SK-N-SH treated with all-trans-retinoic acid at 6 μM for 48 hours (cell line): Measurements from ENCODE around the gene BMF.

Experiments
- ATAC-seq: fragments of 200-7000 bp; cut with Tn5 transposase; 3 replicates; pipeline ENCODE4 v1.9.1; 2020; ENCODE audit warnings: mild to moderate bottlenecking, moderate library complexity
- ARNTL ChIP-seq: fragments of 450-650 bp; formaldehyde crosslinking; IDR thresholded peaks from 2 replicates; pipeline ENCODE4 v1.5.0; 2020; ENCODE audit warnings: low read depth, mild to moderate bottlenecking, moderate library complexity, borderline replicate concordance
- BACH2 ChIP-seq: fragments of 250-450 bp; sonication (Bioruptor Pico); IDR thresholded peaks from 2 replicates; pipeline ENCODE4 v1.9.0; 2021; ENCODE audit warnings: mild to moderate bottlenecking, borderline replicate concordance
- ISL1 ChIP-seq: fragments of 250-450 bp; sonication (Bioruptor Pico); IDR thresholded peaks from 2 replicates; pipeline ENCODE4 v2.1.2; 2022; ENCODE audit warnings: mild to moderate bottlenecking, moderate library complexity
- OSR1 ChIP-seq: fragments of 250-450 bp; sonication (Bioruptor Pico); IDR thresholded peaks from 2 replicates; pipeline ENCODE4 v1.8.0; 2022; ENCODE audit warnings: moderate library complexity, mild to moderate bottlenecking, inconsistent platforms
- PPARA ChIP-seq: fragments of 250-450 bp; sonication (Bioruptor Pico); IDR thresholded peaks from 2 replicates; pipeline ENCODE4 v1.5.0; 2020; ENCODE audit warnings: mild to moderate bottlenecking, borderline replicate concordance
- SNAI2 ChIP-seq: fragments of 250-450 bp; sonication (Bioruptor Pico); IDR thresholded peaks from 2 replicates; pipeline ENCODE4 v1.5.0; 2020; ENCODE audit warnings: mild to moderate bottlenecking, moderate library complexity
- TCF4 ChIP-seq: fragments of 250-450 bp; sonication (Bioruptor Pico); IDR thresholded peaks from 2 replicates; pipeline ENCODE4 v1.8.0; 2021; ENCODE audit warnings: mild to moderate bottlenecking, moderate library complexity, borderline replicate concordance
- TOX ChIP-seq: fragments of 250-450 bp; sonication (Bioruptor Pico); IDR thresholded peaks from 2 replicates; pipeline ENCODE4 v1.8.0; 2021; ENCODE audit warnings: mild to moderate bottlenecking, moderate library complexity, borderline replicate concordance
- ZC3H10 ChIP-seq: fragments of 250-450 bp; sonication (Bioruptor Pico); IDR thresholded peaks from 2 replicates; pipeline ENCODE4 v1.5.1; 2021; ENCODE audit warnings: mild to moderate bottlenecking, moderate library complexity
- ZFP3 ChIP-seq: fragments of 250-450 bp; sonication (Bioruptor Pico); IDR thresholded peaks from 2 replicates; pipeline ENCODE4 v1.5.0; 2020; ENCODE audit warnings: mild to moderate bottlenecking, moderate library complexity
- ZFP30 ChIP-seq: fragments of 450-650 bp; formaldehyde crosslinking; IDR thresholded peaks from 2 replicates; pipeline ENCODE4 v1.5.0; 2022; ENCODE audit warnings: mild to moderate bottlenecking, moderate library complexity
- ZNF565 ChIP-seq: fragments of 450-650 bp; formaldehyde crosslinking; conservative IDR thresholded peaks from 2 replicates; pipeline ENCODE4 v1.5.0; 2020; ENCODE audit warnings: low read depth, mild to moderate bottlenecking, moderate library complexity
- ZNF70 ChIP-seq: fragments of 450-650 bp; formaldehyde crosslinking; IDR thresholded peaks from 2 replicates; pipeline ENCODE4 v1.5.0; 2020; ENCODE audit warnings: mild to moderate bottlenecking, moderate library complexity
- ZNF8 ChIP-seq: fragments of 450-650 bp; formaldehyde crosslinking; IDR thresholded peaks from 2 replicates; pipeline ENCODE4 v1.5.0; 2020; ENCODE audit warnings: mild to moderate bottlenecking, moderate library complexity
- TF ChIP-seq, protein P1 (sequence below): fragments of 250-450 bp; sonication (Bioruptor Pico); IDR thresholded peaks from 2 replicates; pipeline ENCODE4 v1.5.1; 2021; ENCODE audit warnings: mild to moderate bottlenecking, moderate library complexity
- TF ChIP-seq, protein P2 (sequence below): fragments of 250-450 bp; sonication (Bioruptor Pico); IDR thresholded peaks from 2 replicates; pipeline ENCODE4 v1.8.0; 2021; ENCODE audit warnings: low read depth, mild to moderate bottlenecking, moderate library complexity, borderline replicate concordance
- TF ChIP-seq, protein P3 (sequence below): fragments of 250-450 bp; sonication (Bioruptor Pico); IDR thresholded peaks from 2 replicates; pipeline ENCODE4 v1.8.0; 2020; ENCODE audit warnings: mild to moderate bottlenecking, moderate library complexity, borderline replicate concordance
- TF ChIP-seq, protein P4 (sequence below): fragments of 250-450 bp; sonication (Bioruptor Pico); IDR thresholded peaks from 2 replicates; pipeline ENCODE4 v1.5.1; 2020; ENCODE audit warnings: low read depth, mild to moderate bottlenecking, moderate library complexity

The BMF gene

DNA sequence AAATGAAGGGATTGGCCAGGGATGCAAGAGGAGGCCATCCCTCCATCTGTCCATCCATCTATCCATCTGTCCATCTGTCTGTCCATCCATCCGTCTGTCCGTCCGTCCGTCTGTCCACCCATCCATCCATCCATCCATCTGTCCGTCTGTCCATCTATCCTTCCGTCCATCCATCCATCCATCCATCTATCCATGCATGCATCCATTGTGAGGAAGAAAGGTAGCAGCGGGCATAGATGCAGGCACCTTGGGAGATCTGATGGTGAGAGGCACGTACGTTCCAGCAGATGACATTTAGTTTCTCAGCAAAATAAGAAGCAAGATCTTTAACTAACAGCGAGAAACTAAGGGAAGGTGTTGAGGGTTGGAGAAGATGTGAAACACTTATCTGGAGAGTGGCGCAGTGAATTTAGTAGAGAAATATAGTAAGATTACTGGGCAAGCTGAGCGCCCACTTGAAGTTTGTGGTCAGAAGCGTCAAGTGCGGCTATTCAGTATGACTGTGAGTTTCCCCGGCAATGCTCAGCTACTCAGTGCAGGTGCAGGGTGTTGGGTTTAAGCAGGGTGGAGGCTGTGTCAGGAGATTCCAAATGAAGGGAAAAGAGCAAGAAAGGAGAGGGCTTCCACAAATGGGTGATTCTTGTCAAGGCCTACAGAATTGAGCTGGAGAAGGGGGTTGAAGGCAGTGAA, 47.3 kb downstream of the BMF start:
- no peak for ATAC-seq
- TF ChIP-seq BACH2 (CRISPR knock-in tag), result no peak
- TF ChIP-seq ZFP30 (CRISPR knock-in tag), result no peak
- TF ChIP-seq ZNF8 (CRISPR knock-in tag), result no peak
- no peak for TF ChIP-seq ISL1 (CRISPR knock-in tag)
- TF ChIP-seq ZFP3 (CRISPR knock-in tag), result no peak
- TF ChIP-seq, protein P1, sequence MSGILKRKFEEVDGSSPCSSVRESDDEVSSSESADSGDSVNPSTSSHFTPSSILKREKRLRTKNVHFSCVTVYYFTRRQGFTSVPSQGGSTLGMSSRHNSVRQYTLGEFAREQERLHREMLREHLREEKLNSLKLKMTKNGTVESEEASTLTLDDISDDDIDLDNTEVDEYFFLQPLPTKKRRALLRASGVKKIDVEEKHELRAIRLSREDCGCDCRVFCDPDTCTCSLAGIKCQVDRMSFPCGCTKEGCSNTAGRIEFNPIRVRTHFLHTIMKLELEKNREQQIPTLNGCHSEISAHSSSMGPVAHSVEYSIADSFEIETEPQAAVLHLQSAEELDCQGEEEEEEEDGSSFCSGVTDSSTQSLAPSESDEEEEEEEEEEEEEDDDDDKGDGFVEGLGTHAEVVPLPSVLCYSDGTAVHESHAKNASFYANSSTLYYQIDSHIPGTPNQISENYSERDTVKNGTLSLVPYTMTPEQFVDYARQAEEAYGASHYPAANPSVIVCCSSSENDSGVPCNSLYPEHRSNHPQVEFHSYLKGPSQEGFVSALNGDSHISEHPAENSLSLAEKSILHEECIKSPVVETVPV (CRISPR knock-in tag), result no peak
- TF ChIP-seq ZNF565 (CRISPR knock-in tag), result no peak
- no peak for TF ChIP-seq OSR1 (CRISPR knock-in tag)
- no peak for TF ChIP-seq SNAI2 (CRISPR knock-in tag)
- TF ChIP-seq TCF4, result no peak
- TF ChIP-seq, protein P2, sequence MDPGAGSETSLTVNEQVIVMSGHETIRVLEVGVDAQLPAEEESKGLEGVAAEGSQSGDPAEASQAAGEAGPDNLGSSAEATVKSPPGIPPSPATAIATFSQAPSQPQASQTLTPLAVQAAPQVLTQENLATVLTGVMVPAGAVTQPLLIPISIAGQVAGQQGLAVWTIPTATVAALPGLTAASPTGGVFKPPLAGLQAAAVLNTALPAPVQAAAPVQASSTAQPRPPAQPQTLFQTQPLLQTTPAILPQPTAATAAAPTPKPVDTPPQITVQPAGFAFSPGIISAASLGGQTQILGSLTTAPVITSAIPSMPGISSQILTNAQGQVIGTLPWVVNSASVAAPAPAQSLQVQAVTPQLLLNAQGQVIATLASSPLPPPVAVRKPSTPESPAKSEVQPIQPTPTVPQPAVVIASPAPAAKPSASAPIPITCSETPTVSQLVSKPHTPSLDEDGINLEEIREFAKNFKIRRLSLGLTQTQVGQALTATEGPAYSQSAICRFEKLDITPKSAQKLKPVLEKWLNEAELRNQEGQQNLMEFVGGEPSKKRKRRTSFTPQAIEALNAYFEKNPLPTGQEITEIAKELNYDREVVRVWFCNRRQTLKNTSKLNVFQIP, result no peak

DNA sequence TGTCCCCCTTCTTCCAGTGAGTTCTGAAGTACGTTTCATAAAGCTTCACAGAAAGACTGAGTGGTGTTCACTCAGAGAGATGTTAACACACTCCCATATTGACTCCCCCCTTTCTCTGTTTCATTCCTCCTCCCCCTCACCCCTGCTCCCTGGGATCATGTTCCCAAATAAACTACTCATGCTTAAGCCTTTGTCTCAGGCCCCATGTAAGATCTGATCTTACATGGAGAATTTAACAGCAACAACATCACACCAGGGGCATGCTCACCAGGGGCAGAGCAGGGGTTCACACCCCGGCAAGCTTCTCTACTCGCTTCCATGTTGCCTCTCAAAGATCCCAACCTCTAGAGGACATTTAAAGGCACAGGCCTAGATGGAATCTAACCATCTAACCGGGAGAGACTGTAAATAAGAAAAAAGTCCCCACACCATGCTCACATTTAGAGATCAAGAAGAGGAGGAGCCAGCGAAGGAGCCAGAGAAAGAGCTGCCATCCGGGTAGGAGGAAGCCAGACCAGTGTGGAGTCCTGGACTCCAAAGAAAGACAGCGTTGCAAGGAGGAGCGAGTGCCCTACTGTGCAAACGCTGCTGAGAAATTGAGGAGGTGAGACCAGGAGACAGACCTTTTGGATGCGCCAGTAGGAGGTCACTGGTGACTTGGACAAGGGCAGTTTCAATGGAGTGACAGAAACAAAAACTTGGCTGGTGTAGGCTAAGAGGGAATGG, 48.3 kb downstream of the BMF start:
- no peak for ATAC-seq

DNA sequence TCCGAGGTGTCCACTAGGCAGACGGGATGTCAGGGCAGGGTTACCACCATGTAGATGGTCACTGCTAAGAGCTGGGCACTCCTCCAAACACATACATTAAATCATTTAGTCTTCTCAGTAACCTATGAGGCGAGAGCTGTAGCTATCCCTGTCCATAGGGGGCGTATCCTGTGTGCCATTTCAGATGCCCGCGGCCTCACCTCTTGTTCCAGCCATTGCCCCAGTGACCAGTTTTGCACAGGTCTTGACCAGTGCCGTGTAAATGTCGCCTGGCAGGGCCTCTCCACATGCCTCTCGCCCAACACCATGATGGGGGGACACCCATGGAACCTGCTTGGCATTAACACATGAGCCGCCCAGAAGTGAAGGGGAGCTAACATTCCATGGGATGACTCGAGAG, 48.9 kb downstream of the BMF start:
- ATAC-seq, result no peak
- no peak for TF ChIP-seq ZC3H10
- no peak for TF ChIP-seq ZFP30 (CRISPR knock-in tag)
- no peak for TF ChIP-seq BACH2 (CRISPR knock-in tag)
- TF ChIP-seq SNAI2 (CRISPR knock-in tag), result no peak
- TF ChIP-seq, protein P3, sequence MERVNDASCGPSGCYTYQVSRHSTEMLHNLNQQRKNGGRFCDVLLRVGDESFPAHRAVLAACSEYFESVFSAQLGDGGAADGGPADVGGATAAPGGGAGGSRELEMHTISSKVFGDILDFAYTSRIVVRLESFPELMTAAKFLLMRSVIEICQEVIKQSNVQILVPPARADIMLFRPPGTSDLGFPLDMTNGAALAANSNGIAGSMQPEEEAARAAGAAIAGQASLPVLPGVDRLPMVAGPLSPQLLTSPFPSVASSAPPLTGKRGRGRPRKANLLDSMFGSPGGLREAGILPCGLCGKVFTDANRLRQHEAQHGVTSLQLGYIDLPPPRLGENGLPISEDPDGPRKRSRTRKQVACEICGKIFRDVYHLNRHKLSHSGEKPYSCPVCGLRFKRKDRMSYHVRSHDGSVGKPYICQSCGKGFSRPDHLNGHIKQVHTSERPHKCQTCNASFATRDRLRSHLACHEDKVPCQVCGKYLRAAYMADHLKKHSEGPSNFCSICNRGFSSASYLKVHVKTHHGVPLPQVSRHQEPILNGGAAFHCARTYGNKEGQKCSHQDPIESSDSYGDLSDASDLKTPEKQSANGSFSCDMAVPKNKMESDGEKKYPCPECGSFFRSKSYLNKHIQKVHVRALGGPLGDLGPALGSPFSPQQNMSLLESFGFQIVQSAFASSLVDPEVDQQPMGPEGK, result no peak
- no peak for TF ChIP-seq ZNF565 (CRISPR knock-in tag)
- no peak for TF ChIP-seq ZFP3 (CRISPR knock-in tag)
- no peak for TF ChIP-seq OSR1 (CRISPR knock-in tag)
- TF ChIP-seq, protein P4, sequence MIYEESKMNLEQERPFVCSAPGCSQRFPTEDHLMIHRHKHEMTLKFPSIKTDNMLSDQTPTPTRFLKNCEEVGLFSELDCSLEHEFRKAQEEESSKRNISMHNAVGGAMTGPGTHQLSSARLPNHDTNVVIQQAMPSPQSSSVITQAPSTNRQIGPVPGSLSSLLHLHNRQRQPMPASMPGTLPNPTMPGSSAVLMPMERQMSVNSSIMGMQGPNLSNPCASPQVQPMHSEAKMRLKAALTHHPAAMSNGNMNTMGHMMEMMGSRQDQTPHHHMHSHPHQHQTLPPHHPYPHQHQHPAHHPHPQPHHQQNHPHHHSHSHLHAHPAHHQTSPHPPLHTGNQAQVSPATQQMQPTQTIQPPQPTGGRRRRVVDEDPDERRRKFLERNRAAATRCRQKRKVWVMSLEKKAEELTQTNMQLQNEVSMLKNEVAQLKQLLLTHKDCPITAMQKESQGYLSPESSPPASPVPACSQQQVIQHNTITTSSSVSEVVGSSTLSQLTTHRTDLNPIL (CRISPR knock-in tag), result no peak
- TF ChIP-seq ARNTL (CRISPR knock-in tag), result no peak
- TF ChIP-seq PPARA (CRISPR knock-in tag), result no peak
- TF ChIP-seq, protein P2, result no peak
- no peak for TF ChIP-seq ZNF70 (CRISPR knock-in tag)

More for the DNA sequence above, 48.3 kb downstream of the BMF start:
- TF ChIP-seq ZNF8 (CRISPR knock-in tag), result no peak
- TF ChIP-seq, protein P3, result no peak
- TF ChIP-seq ISL1 (CRISPR knock-in tag), result no peak
- no peak for TF ChIP-seq ARNTL (CRISPR knock-in tag)
- TF ChIP-seq, protein P1 (CRISPR knock-in tag), result no peak
- no peak for TF ChIP-seq TOX
